Mucosa of stomach (tissue), 1 donor: ENCODE results near the gene TBPL2.

Experiments used
- H3K27me3 ChIP-seq: one replicate; pipeline ENCODE4 v1.7.0; 2013; ENCODE audit warnings: mild to moderate bottlenecking, low read length; ENCODE audit not compliant: control insufficient read depth, insufficient read depth
- H3K36me3 ChIP-seq: one replicate; pipeline ENCODE4 v1.7.0; 2013; ENCODE audit warnings: low read length; ENCODE audit not compliant: control insufficient read depth, insufficient read depth
- H3K4me1 ChIP-seq: one replicate; pipeline ENCODE4 v1.7.0; 2013; ENCODE audit warnings: mild to moderate bottlenecking, low read length; ENCODE audit not compliant: control insufficient read depth, insufficient read depth
- H3K4me3 ChIP-seq: one replicate; pipeline ENCODE4 v1.7.0; 2013; ENCODE audit warnings: low read length
- H3K9ac ChIP-seq: one replicate; pipeline ENCODE4 v1.7.0; 2013; ENCODE audit warnings: mild to moderate bottlenecking, low read length, moderate library complexity
- H3K9me3 ChIP-seq: one replicate; pipeline ENCODE4 v1.7.0; 2013; ENCODE audit warnings: mild to moderate bottlenecking, low read length, moderate library complexity; ENCODE audit not compliant: control insufficient read depth
- donor health status: Pancreatic carcinoma.

Gene TBPL2

DNA sequence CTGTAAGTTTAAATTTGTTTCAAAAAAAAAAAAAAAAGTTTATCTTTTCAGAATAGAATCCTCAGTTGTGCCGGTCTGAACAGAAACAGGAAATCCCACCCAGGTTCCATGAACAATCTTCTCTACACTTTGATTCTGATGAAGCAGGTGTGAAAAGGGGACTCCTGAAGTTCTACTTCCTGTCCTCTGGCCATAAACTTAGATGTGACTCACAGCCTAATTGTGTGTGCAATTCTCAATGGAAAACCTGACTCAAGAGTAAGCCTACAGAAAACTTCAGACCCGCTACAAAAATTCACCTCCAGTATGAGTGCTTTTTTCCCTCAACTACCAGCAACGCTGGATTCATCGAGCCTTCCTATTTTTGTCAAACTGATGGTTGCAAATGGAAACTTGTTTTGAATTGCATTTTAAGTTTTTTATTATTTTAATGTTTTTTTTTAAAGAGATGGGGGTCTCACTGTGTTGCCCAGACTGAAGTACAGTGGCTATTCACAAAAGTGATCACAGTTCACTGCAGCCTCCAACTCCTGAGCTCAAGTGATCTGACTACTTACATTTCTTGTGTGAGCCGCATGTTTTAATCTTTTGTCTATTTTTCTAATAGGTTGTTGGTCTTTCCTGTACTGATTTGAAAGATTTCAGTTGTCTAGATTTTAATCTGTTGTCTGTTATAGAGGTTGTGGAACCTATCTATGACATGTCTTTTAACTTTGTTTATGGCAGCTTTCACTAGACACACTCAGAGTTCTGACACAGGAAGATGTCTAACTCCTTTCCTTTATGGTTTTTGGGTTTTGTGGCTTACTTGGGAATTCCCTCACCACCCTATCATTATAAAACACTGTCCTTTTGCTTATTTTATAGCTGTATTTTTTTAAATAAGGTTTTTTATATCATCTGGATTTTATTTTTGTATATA, 66.4 kb downstream of the TBPL2 start:
- Histone ChIP-seq H3K36me3 (no peaks in the 10 kb centered on the region), H3K9ac (no peak overlapping the region), H3K27me3 (no peaks in the 10 kb centered on the region), H3K9me3 (no peaks in the 10 kb centered on the region), H3K4me3 (no peak overlapping the region), H3K4me1 (peaks cover 21% of the 10 kb centered on the region)

- H3K9ac ChIP-seq, result no peak overlapping the region
- H3K9me3 ChIP-seq, result no peaks in the 10 kb centered on the region
- H3K36me3 ChIP-seq, result no peaks in the 10 kb centered on the region
- H3K27me3 ChIP-seq, result no peaks in the 10 kb centered on the region
- H3K4me1 ChIP-seq, result peaks cover 21% of the 10 kb centered on the region
- H3K4me3 ChIP-seq, result no peak overlapping the region
Observed at GRCh38 chr14:55372825-55373224, 67.6 kb downstream of the TBPL2 start.

- peaks cover 21% of the 10 kb centered on the region for H3K4me1 ChIP-seq
- no peaks in the 10 kb centered on the region for H3K27me3 ChIP-seq
- H3K36me3 ChIP-seq, result no peaks in the 10 kb centered on the region
- no peaks in the 10 kb centered on the region for H3K9me3 ChIP-seq
- no peak overlapping the region for H3K9ac ChIP-seq
- H3K4me3 ChIP-seq, result no peak overlapping the region
Observed at GRCh38 chr14:55372423-55372822, 68.0 kb downstream of the TBPL2 start.

- Histone ChIP-seq H3K36me3 (no peaks in the 10 kb centered on the region), H3K4me1 (peaks cover 21% of the 10 kb centered on the region), H3K9ac (no peak overlapping the region), H3K27me3 (no peaks in the 10 kb centered on the region), H3K4me3 (no peak overlapping the region), H3K9me3 (no peaks in the 10 kb centered on the region)
Observed at GRCh38 chr14:55370883-55371455, 69.4 kb downstream of the TBPL2 start.

DNA sequence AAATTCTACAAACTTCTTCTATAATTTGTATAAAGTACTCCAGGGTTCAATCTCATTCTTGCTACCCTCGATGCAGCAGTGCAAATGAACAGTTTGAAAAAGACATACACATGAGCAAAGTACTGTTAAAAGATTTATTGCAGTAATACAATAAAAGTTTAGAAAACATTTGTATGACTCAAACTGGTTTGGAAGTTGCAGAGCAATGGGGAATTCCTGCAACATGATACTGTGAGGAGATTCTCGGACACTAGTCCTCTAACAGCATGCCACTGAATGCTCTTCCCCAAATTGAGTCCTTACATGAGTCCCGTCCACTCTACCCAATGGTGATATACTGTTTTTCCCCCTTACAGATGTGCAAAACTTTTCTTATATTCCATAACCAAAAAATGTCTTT, 74.1 kb downstream of the TBPL2 start:
- Histone ChIP-seq H3K9me3 (no peaks in the 10 kb centered on the region), H3K36me3 (no peaks in the 10 kb centered on the region), H3K4me1 (peaks cover 21% of the 10 kb centered on the region), H3K9ac (no peak overlapping the region), H3K4me3 (no peak overlapping the region), H3K27me3 (no peaks in the 10 kb centered on the region)
